Stimulated activated CD4-positive, alpha-beta T cell treated with anti-CD3 and anti-CD28 coated beads, Interleukin-1b, Interleukin-23, amount 100 ng/mL, for 24 hours (primary cell): Measurements from ENCODE around the gene LTBP1.

ENCODE experiments used
- DNase-seq, 4 experiments: peaks; one replicate each; pipeline ENCODE4 v3.0.0-alpha.2; 2020; ENCODE audit warnings: low read depth in 4 of 4, low spot score in 1 of 4

The LTBP1 gene

GRCh38 chr2:33008716-33009115, 62.0 kb downstream of the LTBP1 start:
- DNase-seq, result no peak

- no peak for DNase-seq
Observed at GRCh38 chr2:33009249-33009648, 62.5 kb downstream of the LTBP1 start.

- DNase-seq, result no peak
Observed at GRCh38 chr2:33011373-33011772, 64.6 kb downstream of the LTBP1 start.

GRCh38 chr2:33011941-33012340, 65.2 kb downstream of the LTBP1 start:
- DNase-seq, result no peak

- DNase-seq, result no peak
Observed at GRCh38 chr2:33013684-33014110, 66.9 kb downstream of the LTBP1 start.

- DNase-seq, result no peak
Observed at GRCh38 chr2:33014268-33014667, 67.5 kb downstream of the LTBP1 start.

GRCh38 chr2:33015421-33016142, 68.8 kb downstream of the LTBP1 start:
- no peak for DNase-seq

GRCh38 chr2:33018271-33018670, 71.5 kb downstream of the LTBP1 start:
- DNase-seq, result no peak

- no peak for DNase-seq
Observed at GRCh38 chr2:33019796-33020195, 73.0 kb downstream of the LTBP1 start.

GRCh38 chr2:33020883-33021282, 74.1 kb downstream of the LTBP1 start:
- no peak for DNase-seq

GRCh38 chr2:33021542-33022227, 74.9 kb downstream of the LTBP1 start:
- no peak for DNase-seq

- DNase-seq, result no peak
Observed at GRCh38 chr2:33022395-33022985, 75.7 kb downstream of the LTBP1 start.

GRCh38 chr2:33022989-33023727, 76.4 kb downstream of the LTBP1 start:
- DNase-seq, result no peak

- DNase-seq, result no peak
Observed at GRCh38 chr2:33023728-33024500, 77.2 kb downstream of the LTBP1 start.

GRCh38 chr2:33024758-33025157, 78.0 kb downstream of the LTBP1 start:
- DNase-seq, result no peak

- DNase-seq, result no peak
Observed at GRCh38 chr2:33029459-33029858, 82.7 kb downstream of the LTBP1 start.

GRCh38 chr2:33029926-33030325, 83.2 kb downstream of the LTBP1 start:
- DNase-seq, result no peak

GRCh38 chr2:33030326-33030725, 83.6 kb downstream of the LTBP1 start:
- DNase-seq, result no peak

GRCh38 chr2:33032245-33032644, 85.5 kb downstream of the LTBP1 start:
- DNase-seq, result no peak

GRCh38 chr2:33033606-33034081, 86.9 kb downstream of the LTBP1 start:
- DNase-seq, result no peak

- no peak for DNase-seq
Observed at GRCh38 chr2:33034784-33035183, 88.0 kb downstream of the LTBP1 start.
